HCT116 (cell line): ENCODE results near the gene ATP1A1.

ENCODE experiments used
- ATF3 ChIP-seq: IDR thresholded peaks from 2 replicates; pipeline ENCODE4 v1.6.1; 2012
- CTCF ChIP-seq, 3 experiments: fragments of 200-600 bp in 1 of 3; sonication (generic) in 1 of 3; IDR thresholded peaks in 2 of 3; conservative IDR thresholded peaks in 1 of 3; 2 replicates each; pipeline ENCODE4 v1.5.1; 2012 to 2017; ENCODE audit warnings: low read depth in 2 of 3, low read length in 2 of 3, antibody characterized with exemption in 1 of 3, borderline replicate concordance in 1 of 3, control low read depth in 1 of 3, mild to moderate bottlenecking in 1 of 3, mixed read lengths in 1 of 3, mixed run types in 1 of 3, moderate library complexity in 1 of 3; ENCODE audit not compliant: insufficient read depth in 1 of 3
- EZH2phosphoT487 ChIP-seq: fragments of 200-600 bp; IDR thresholded peaks from 2 replicates; pipeline ENCODE4 v1.6.1; 2018; ENCODE audit warnings: antibody characterized with exemption, borderline replicate concordance
- POLR2A ChIP-seq: IDR thresholded peaks from 2 replicates; pipeline ENCODE4 v1.7.0; 2011; ENCODE audit warnings: borderline replicate concordance; ENCODE audit not compliant: insufficient read depth, insufficient read length; ENCODE audit errors: extremely low read depth
- YY1 ChIP-seq: IDR thresholded peaks from 2 replicates; pipeline ENCODE4 v1.6.1; 2011; ENCODE audit warnings: low read length, low read depth, moderate library complexity, mild to moderate bottlenecking; ENCODE audit not compliant: insufficient replicate concordance; ENCODE audit errors: extremely low read depth

GRCh38 chr1:116374353-116375147, 1.5 kb downstream of the ATP1A1 start:
- TF ChIP-seq YY1 = no peak
- TF ChIP-seq ATF3 = no peak
- TF ChIP-seq CTCF (IDR thresholded peaks at IDR 0.05 in 2 of 3, conservative IDR thresholded peaks at IDR 0.05 in 1 of 3; ENCODE audit: borderline replicate concordance in 1 of 3, insufficient read depth in 1 of 3, low read depth in 2 of 3, low read length in 2 of 3) = no peak
- TF ChIP-seq EZH2phosphoT487 = no peak
- TF ChIP-seq POLR2A = no peak
